MM.1S (cell line): ENCODE data around the gene CTNNA3.
A peak's percentile ranks its signal among the peaks of the same experiment; 100 is the strongest.

Experiments
- DNase-seq: peaks from one replicate; pipeline ENCODE4 v3.0.0-alpha.2; 2015
- H2AFZ ChIP-seq: fragments of 300-600 bp; sonication (generic); 2 replicates; pipeline ENCODE4 v1.6.0; 2016; ENCODE audit warnings: antibody characterized with exemption, low read length
- H3F3A ChIP-seq: fragments of 300-600 bp; sonication (generic); 2 replicates; pipeline ENCODE4 v1.6.1; 2016; ENCODE audit warnings: mild to moderate bottlenecking, antibody characterized with exemption, low read length, moderate library complexity, mixed read lengths; ENCODE audit not compliant: insufficient read depth
- H3K27ac ChIP-seq: fragments of 300-600 bp; sonication (generic); 2 replicates; pipeline ENCODE4 v1.5.1; 2016; ENCODE audit warnings: mild to moderate bottlenecking, low read length
- H3K27me3 ChIP-seq: fragments of 300-600 bp; sonication (generic); replicated peaks from 2 replicates; pipeline ENCODE4 v1.6.0; 2016; ENCODE audit warnings: low read length; ENCODE audit not compliant: insufficient read depth
- H3K36me3 ChIP-seq: fragments of 300-600 bp; sonication (generic); replicated peaks from 2 replicates; pipeline ENCODE4 v1.6.1; 2016; ENCODE audit warnings: mild to moderate bottlenecking, low read length, mixed read lengths; ENCODE audit not compliant: insufficient read depth
- H3K4me1 ChIP-seq: fragments of 300-600 bp; sonication (generic); 2 replicates; pipeline ENCODE4 v1.6.1; 2016; ENCODE audit warnings: low read length, mixed read lengths
- H3K4me2 ChIP-seq: fragments of 300-600 bp; sonication (generic); 2 replicates; pipeline ENCODE4 v1.6.0; 2016; ENCODE audit warnings: low read depth, low read length
- H3K4me3 ChIP-seq: fragments of 300-600 bp; sonication (generic); 2 replicates; pipeline ENCODE4 v1.5.1; 2016; ENCODE audit warnings: low read length, mixed read lengths
- H3K79me2 ChIP-seq: fragments of 300-600 bp; sonication (generic); 2 replicates; pipeline ENCODE4 v1.6.1; 2016; ENCODE audit warnings: mixed run types, low read length, mixed read lengths
- H3K9ac ChIP-seq: fragments of 300-600 bp; sonication (generic); 2 replicates; pipeline ENCODE4 v1.6.1; 2016; ENCODE audit warnings: low read length, mixed read lengths
- H3K9me2 ChIP-seq: fragments of 300-600 bp; sonication (generic); replicated peaks from 2 replicates; pipeline ENCODE4 v1.6.1; 2016; ENCODE audit warnings: mild to moderate bottlenecking, low read length, mixed read lengths; ENCODE audit not compliant: insufficient read depth
- H3K9me3 ChIP-seq: fragments of 300-600 bp; sonication (generic); replicated peaks from 2 replicates; pipeline ENCODE4 v1.6.1; 2016; ENCODE audit warnings: mild to moderate bottlenecking, low read length, mixed read lengths; ENCODE audit not compliant: insufficient read depth
- H4K20me1 ChIP-seq: fragments of 300-600 bp; sonication (generic); 2 replicates; pipeline ENCODE4 v1.6.1; 2016; ENCODE audit warnings: mild to moderate bottlenecking, low read length, moderate library complexity, mixed read lengths; ENCODE audit not compliant: insufficient read depth
- EZH2 ChIP-seq: fragments of 300-600 bp; sonication (generic); optimal IDR thresholded peaks from 2 replicates; pipeline ENCODE3; 2017; ENCODE audit warnings: low read depth, mild to moderate bottlenecking, antibody characterized with exemption, low read length, mixed read lengths
- EZH2phosphoT487 ChIP-seq: fragments of 300-600 bp; sonication (generic); IDR thresholded peaks from 2 replicates; pipeline ENCODE4 v1.6.1; 2018; ENCODE audit warnings: antibody characterized with exemption, low read length
- TF ChIP-seq, protein P1 (sequence below): fragments of 300-600 bp; sonication (generic); IDR thresholded peaks from 2 replicates; pipeline ENCODE4 v1.5.1; 2016; ENCODE audit warnings: antibody characterized with exemption, low read length, mixed read lengths

Gene CTNNA3

GRCh38 chr10:66183028-66183427 lies 1513.0 kb downstream of the CTNNA3 start:
- no peaks in the 10 kb centered on the region for H3K4me1 ChIP-seq
- H3K4me3 ChIP-seq: no peak overlapping the region
- no peak overlapping the region for H3K27ac ChIP-seq
- no peaks in the 10 kb centered on the region for H3K9me3 ChIP-seq
- no peaks in the 10 kb centered on the region for H3K9me2 ChIP-seq
- no peaks in the 10 kb centered on the region for H4K20me1 ChIP-seq
- TF ChIP-seq EZH2 (no peak), EZH2phosphoT487 (no peak)
- TF ChIP-seq, protein P1, sequence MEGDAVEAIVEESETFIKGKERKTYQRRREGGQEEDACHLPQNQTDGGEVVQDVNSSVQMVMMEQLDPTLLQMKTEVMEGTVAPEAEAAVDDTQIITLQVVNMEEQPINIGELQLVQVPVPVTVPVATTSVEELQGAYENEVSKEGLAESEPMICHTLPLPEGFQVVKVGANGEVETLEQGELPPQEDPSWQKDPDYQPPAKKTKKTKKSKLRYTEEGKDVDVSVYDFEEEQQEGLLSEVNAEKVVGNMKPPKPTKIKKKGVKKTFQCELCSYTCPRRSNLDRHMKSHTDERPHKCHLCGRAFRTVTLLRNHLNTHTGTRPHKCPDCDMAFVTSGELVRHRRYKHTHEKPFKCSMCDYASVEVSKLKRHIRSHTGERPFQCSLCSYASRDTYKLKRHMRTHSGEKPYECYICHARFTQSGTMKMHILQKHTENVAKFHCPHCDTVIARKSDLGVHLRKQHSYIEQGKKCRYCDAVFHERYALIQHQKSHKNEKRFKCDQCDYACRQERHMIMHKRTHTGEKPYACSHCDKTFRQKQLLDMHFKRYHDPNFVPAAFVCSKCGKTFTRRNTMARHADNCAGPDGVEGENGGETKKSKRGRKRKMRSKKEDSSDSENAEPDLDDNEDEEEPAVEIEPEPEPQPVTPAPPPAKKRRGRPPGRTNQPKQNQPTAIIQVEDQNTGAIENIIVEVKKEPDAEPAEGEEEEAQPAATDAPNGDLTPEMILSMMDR: no peak
- H3K36me3 ChIP-seq: no peaks in the 10 kb centered on the region
- H2AFZ ChIP-seq: no peak overlapping the region
- DNase-seq: no peak
- H3K4me2 ChIP-seq: no peak overlapping the region
- no peaks in the 10 kb centered on the region for H3K27me3 ChIP-seq
- H3F3A ChIP-seq: no peaks in the 10 kb centered on the region
- no peak overlapping the region for H3K9ac ChIP-seq
- no peaks in the 10 kb centered on the region for H3K79me2 ChIP-seq

GRCh38 chr10:66180581-66181318 lies 1515.2 kb downstream of the CTNNA3 start:
- no peaks in the 10 kb centered on the region for H3F3A ChIP-seq
- no peaks in the 10 kb centered on the region for H3K9me3 ChIP-seq
- H3K4me3 ChIP-seq: no peak overlapping the region
- no peak overlapping the region for H3K4me2 ChIP-seq
- peak; percentile 81 for DNase-seq
- H3K9me2 ChIP-seq: no peaks in the 10 kb centered on the region
- H3K36me3 ChIP-seq: no peaks in the 10 kb centered on the region
- H3K4me1 ChIP-seq: no peaks in the 10 kb centered on the region
- TF ChIP-seq EZH2phosphoT487: no peak
- TF ChIP-seq, protein P1: peak; percentile 66
- no peaks in the 10 kb centered on the region for H3K27me3 ChIP-seq
- H3K79me2 ChIP-seq: no peaks in the 10 kb centered on the region
- no peak overlapping the region for H3K27ac ChIP-seq
- no peaks in the 10 kb centered on the region for H4K20me1 ChIP-seq
- no peak overlapping the region for H3K9ac ChIP-seq
- 0 out of 2 replicates have a peak overlapping the region, but pooled peaks have one; percentile 34 for H2AFZ ChIP-seq

- H3K36me3 ChIP-seq: no peaks in the 10 kb centered on the region
- H3K9ac ChIP-seq: no peak overlapping the region
- no peaks in the 10 kb centered on the region for H3K9me3 ChIP-seq
- H3K27me3 ChIP-seq: no peaks in the 10 kb centered on the region
- H3K79me2 ChIP-seq: no peaks in the 10 kb centered on the region
- no peak overlapping the region for H3K4me2 ChIP-seq
- 0 out of 2 replicates have a peak overlapping the region, but pooled peaks have one; percentile 34 for H2AFZ ChIP-seq
- H3F3A ChIP-seq: no peaks in the 10 kb centered on the region
- no peak for DNase-seq
- no peaks in the 10 kb centered on the region for H4K20me1 ChIP-seq
- no peaks in the 10 kb centered on the region for H3K4me1 ChIP-seq
- TF ChIP-seq EZH2phosphoT487 (no peak), EZH2 (no peak)
- TF ChIP-seq, protein P1: no peak
- no peaks in the 10 kb centered on the region for H3K9me2 ChIP-seq
- H3K27ac ChIP-seq: no peak overlapping the region
- H3K4me3 ChIP-seq: no peak overlapping the region
These were observed 1516.0 kb downstream of the CTNNA3 start for GRCh38 chr10:66180021-66180420.
